GM23338 (cell line): Measurements from ENCODE around the gene SIN3B.

ENCODE experiments used
- CREB1 ChIP-seq: fragments of 250-450 bp; sonication (Bioruptor Pico); IDR thresholded peaks from 2 replicates; pipeline ENCODE4 v1.5.0; 2020; ENCODE audit warnings: low read depth, mild to moderate bottlenecking, moderate library complexity
- EZH2 ChIP-seq: fragments of 200-600 bp; sonication (generic); IDR thresholded peaks from one replicate; pipeline ENCODE4 v1.8.0; 2017; ENCODE audit warnings: antibody characterized with exemption, mild to moderate bottlenecking, low read depth; ENCODE audit not compliant: unreplicated experiment
- EZH2phosphoT487 ChIP-seq: fragments of 200-600 bp; sonication (generic); IDR thresholded peaks from one replicate; pipeline ENCODE4 v1.8.1; 2018; ENCODE audit warnings: antibody characterized with exemption; ENCODE audit not compliant: unreplicated experiment
- POLR2AphosphoS5 ChIP-seq: IDR thresholded peaks from 2 replicates; pipeline ENCODE4 v1.6.1; 2016; ENCODE audit warnings: antibody characterized with exemption, low read depth
- TF ChIP-seq, protein P1 (sequence below), 2 experiments: fragments of 200-600 bp in 1 of 2; sonication (generic) in 1 of 2; conservative IDR thresholded peaks; 2 replicates each; pipeline versions ENCODE4 v1.5.1 to v1.6.1; 2016 to 2017; ENCODE audit warnings: antibody characterized with exemption in 2 of 2, low read depth in 2 of 2, mild to moderate bottlenecking in 2 of 2, moderate library complexity in 1 of 2
- TF ChIP-seq, protein P2 (sequence below): IDR thresholded peaks from one replicate; pipeline ENCODE4 v1.6.1; 2018; ENCODE audit warnings: antibody characterized with exemption; ENCODE audit not compliant: unreplicated experiment
- TF ChIP-seq, protein P3 (sequence below): fragments of 250-450 bp; sonication (Bioruptor Pico); IDR thresholded peaks from 2 replicates; pipeline ENCODE4 v1.5.0; 2020; ENCODE audit warnings: mild to moderate bottlenecking, moderate library complexity

DNA sequence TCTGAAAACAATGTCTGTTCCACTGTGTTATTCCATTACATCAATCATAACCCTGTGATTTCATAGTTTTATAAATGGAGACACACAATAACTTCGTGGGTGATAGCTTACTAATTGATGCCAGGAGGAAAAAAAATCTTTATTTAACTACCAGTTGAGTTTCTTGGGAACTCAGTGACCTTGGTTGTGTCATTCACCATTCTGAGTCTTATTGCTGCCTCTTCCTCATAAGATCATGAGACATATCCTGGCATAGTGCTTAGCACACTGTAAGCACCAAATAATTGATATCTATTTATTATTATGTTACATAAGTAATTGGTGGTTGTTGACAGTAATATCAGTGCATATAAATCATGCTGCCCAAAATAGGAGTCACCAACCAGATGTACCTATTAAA lies 39.1 kb upstream of the SIN3B start:
- TF ChIP-seq, protein P1, sequence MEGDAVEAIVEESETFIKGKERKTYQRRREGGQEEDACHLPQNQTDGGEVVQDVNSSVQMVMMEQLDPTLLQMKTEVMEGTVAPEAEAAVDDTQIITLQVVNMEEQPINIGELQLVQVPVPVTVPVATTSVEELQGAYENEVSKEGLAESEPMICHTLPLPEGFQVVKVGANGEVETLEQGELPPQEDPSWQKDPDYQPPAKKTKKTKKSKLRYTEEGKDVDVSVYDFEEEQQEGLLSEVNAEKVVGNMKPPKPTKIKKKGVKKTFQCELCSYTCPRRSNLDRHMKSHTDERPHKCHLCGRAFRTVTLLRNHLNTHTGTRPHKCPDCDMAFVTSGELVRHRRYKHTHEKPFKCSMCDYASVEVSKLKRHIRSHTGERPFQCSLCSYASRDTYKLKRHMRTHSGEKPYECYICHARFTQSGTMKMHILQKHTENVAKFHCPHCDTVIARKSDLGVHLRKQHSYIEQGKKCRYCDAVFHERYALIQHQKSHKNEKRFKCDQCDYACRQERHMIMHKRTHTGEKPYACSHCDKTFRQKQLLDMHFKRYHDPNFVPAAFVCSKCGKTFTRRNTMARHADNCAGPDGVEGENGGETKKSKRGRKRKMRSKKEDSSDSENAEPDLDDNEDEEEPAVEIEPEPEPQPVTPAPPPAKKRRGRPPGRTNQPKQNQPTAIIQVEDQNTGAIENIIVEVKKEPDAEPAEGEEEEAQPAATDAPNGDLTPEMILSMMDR (conservative IDR thresholded peaks at IDR 0.05; ENCODE audit: low read depth in 2 of 2), result no peak
- no peak for TF ChIP-seq POLR2AphosphoS5
- no peak for TF ChIP-seq EZH2phosphoT487
- TF ChIP-seq, protein P2, sequence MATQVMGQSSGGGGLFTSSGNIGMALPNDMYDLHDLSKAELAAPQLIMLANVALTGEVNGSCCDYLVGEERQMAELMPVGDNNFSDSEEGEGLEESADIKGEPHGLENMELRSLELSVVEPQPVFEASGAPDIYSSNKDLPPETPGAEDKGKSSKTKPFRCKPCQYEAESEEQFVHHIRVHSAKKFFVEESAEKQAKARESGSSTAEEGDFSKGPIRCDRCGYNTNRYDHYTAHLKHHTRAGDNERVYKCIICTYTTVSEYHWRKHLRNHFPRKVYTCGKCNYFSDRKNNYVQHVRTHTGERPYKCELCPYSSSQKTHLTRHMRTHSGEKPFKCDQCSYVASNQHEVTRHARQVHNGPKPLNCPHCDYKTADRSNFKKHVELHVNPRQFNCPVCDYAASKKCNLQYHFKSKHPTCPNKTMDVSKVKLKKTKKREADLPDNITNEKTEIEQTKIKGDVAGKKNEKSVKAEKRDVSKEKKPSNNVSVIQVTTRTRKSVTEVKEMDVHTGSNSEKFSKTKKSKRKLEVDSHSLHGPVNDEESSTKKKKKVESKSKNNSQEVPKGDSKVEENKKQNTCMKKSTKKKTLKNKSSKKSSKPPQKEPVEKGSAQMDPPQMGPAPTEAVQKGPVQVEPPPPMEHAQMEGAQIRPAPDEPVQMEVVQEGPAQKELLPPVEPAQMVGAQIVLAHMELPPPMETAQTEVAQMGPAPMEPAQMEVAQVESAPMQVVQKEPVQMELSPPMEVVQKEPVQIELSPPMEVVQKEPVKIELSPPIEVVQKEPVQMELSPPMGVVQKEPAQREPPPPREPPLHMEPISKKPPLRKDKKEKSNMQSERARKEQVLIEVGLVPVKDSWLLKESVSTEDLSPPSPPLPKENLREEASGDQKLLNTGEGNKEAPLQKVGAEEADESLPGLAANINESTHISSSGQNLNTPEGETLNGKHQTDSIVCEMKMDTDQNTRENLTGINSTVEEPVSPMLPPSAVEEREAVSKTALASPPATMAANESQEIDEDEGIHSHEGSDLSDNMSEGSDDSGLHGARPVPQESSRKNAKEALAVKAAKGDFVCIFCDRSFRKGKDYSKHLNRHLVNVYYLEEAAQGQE, result no peak
- no peak for TF ChIP-seq EZH2
- TF ChIP-seq CREB1 (CRISPR knock-in tag), result no peak
- TF ChIP-seq, protein P3, sequence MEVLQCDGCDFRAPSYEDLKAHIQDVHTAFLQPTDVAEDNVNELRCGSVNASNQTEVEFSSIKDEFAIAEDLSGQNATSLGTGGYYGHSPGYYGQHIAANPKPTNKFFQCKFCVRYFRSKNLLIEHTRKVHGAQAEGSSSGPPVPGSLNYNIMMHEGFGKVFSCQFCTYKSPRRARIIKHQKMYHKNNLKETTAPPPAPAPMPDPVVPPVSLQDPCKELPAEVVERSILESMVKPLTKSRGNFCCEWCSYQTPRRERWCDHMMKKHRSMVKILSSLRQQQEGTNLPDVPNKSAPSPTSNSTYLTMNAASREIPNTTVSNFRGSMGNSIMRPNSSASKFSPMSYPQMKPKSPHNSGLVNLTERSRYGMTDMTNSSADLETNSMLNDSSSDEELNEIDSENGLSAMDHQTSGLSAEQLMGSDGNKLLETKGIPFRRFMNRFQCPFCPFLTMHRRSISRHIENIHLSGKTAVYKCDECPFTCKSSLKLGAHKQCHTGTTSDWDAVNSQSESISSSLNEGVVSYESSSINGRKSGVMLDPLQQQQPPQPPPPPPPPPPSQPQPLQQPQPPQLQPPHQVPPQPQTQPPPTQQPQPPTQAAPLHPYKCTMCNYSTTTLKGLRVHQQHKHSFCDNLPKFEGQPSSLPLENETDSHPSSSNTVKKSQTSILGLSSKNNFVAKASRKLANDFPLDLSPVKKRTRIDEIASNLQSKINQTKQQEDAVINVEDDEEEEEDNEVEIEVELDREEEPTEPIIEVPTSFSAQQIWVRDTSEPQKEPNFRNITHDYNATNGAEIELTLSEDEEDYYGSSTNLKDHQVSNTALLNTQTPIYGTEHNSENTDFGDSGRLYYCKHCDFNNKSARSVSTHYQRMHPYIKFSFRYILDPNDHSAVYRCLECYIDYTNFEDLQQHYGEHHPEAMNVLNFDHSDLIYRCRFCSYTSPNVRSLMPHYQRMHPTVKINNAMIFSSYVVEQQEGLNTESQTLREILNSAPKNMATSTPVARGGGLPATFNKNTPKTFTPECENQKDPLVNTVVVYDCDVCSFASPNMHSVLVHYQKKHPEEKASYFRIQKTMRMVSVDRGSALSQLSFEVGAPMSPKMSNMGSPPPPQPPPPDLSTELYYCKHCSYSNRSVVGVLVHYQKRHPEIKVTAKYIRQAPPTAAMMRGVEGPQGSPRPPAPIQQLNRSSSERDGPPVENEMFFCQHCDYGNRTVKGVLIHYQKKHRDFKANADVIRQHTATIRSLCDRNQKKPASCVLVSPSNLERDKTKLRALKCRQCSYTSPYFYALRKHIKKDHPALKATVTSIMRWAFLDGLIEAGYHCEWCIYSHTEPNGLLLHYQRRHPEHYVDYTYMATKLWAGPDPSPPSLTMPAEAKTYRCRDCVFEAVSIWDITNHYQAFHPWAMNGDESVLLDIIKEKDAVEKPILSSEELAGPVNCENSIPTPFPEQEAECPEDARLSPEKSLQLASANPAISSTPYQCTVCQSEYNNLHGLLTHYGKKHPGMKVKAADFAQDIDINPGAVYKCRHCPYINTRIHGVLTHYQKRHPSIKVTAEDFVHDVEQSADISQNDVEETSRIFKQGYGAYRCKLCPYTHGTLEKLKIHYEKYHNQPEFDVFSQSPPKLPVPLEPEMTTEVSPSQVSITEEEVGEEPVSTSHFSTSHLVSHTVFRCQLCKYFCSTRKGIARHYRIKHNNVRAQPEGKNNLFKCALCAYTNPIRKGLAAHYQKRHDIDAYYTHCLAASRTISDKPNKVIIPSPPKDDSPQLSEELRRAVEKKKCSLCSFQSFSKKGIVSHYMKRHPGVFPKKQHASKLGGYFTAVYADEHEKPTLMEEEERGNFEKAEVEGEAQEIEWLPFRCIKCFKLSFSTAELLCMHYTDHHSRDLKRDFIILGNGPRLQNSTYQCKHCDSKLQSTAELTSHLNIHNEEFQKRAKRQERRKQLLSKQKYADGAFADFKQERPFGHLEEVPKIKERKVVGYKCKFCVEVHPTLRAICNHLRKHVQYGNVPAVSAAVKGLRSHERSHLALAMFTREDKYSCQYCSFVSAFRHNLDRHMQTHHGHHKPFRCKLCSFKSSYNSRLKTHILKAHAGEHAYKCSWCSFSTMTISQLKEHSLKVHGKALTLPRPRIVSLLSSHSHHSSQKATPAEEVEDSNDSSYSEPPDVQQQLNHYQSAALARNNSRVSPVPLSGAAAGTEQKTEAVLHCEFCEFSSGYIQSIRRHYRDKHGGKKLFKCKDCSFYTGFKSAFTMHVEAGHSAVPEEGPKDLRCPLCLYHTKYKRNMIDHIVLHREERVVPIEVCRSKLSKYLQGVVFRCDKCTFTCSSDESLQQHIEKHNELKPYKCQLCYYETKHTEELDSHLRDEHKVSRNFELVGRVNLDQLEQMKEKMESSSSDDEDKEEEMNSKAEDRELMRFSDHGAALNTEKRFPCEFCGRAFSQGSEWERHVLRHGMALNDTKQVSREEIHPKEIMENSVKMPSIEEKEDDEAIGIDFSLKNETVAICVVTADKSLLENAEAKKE, result no peak
